ENCODE measurements around the gene ERVH48-1. TPM values are rescaled to one million over a fixed set of nuclear protein-coding genes. Genes with fewer than 3 reads are reported as not detected.

The ERVH48-1 gene
- total RNA-seq, result under 1 TPM in 1 of 2 donors, not detected in 1; 0.05 TPM

- Histone ChIP-seq H3K9me3 (no peaks in the 10 kb centered on the region), H3K36me3 (no peaks in the 10 kb centered on the region), H3K4me1 (replicated peaks) (no peaks in the 10 kb centered on the region), H3K4me3 (no peak within 1 kb of the TSS), H3K27me3 (replicated peaks; ENCODE audit: insufficient read depth) (no peaks in the 10 kb centered on the region), H3K27ac (no peak within 1 kb of the TSS)
- DNase-seq (ENCODE audit: low spot score), result no peak
- WGBS, result 84% methylated on average over 28 of the region's 29 CpGs
- intact Hi-C loops (cut with DNase I), result no loop called here
- TF ChIP-seq CTCF (IDR thresholded peaks at IDR 0.05) (no peak), POLR2A (IDR thresholded peaks at IDR 0.05) (no peak), POLR2AphosphoS5 (IDR thresholded peaks at IDR 0.05) (no peak)
Observed at GRCh38 chr21:42925114-42925926, at the start of gene ERVH48-1. Gene ERVH48-1 (minus strand): TSS chr21:42925630. CDS start chr21:42919006, 6,624 bp downstream.

GRCh38 chr21:42973991-42974831 lies 48.8 kb upstream of the ERVH48-1 start, which contains the start of gene PKNOX1:
Gene PKNOX1 (plus strand): TSS chr21:42974562. CDS start chr21:43004382, 29,820 bp downstream.
- no peaks in the 10 kb centered on the region for H3K27me3 ChIP-seq (replicated peaks; ENCODE audit: insufficient read depth)
- H3K9me3 ChIP-seq, result no peaks in the 10 kb centered on the region
- intact Hi-C loops (cut with DNase I), result loop anchor here (1.0 kb wide), 1 partner anchor 23 kb away; no protein-coding TSS in a partner anchor
- TF ChIP-seq CTCF (IDR thresholded peaks at IDR 0.05) (peak in 1 of 4 experiments; percentile 10), POLR2AphosphoS5 (IDR thresholded peaks at IDR 0.05) (peak; percentile 85), POLR2A (IDR thresholded peaks at IDR 0.05) (peak; percentile 65)
- DNase-seq (ENCODE audit: low spot score), result peak; percentile 99
- H3K27ac ChIP-seq, result peak within 1 kb of the TSS; percentile 98 to 100
- no peaks in the 10 kb centered on the region for H3K4me1 ChIP-seq (replicated peaks)
- no peaks in the 10 kb centered on the region for H3K36me3 ChIP-seq
- WGBS, result under 1% methylated on average over 85 of the region's 106 CpGs
- peak within 1 kb of the TSS; percentile 75 to 88 for H3K4me3 ChIP-seq

- Histone ChIP-seq H3K27me3 (replicated peaks; ENCODE audit: insufficient read depth) (no peaks in the 10 kb centered on the region), H3K27ac (peak overlapping the region; percentile 73 to 100), H3K4me3 (peak overlapping the region; percentile 28 to 88), H3K4me1 (replicated peaks) (no peaks in the 10 kb centered on the region), H3K9me3 (no peaks in the 10 kb centered on the region), H3K36me3 (no peaks in the 10 kb centered on the region)
- intact Hi-C loops (cut with DNase I), result no loop called here
- DNase-seq (ENCODE audit: low spot score), result peak; percentile 16
- WGBS, result 64% methylated on average over 19 of the region's 19 CpGs
- TF ChIP-seq POLR2A (IDR thresholded peaks at IDR 0.05) (no peak), CTCF (IDR thresholded peaks at IDR 0.05) (peak in 2 of 4 experiments; percentile 36 to 43), POLR2AphosphoS5 (IDR thresholded peaks at IDR 0.05) (no peak)
Observed at GRCh38 chr21:42973309-42973990, 48.0 kb upstream of the ERVH48-1 start.

- Histone ChIP-seq H3K4me3 (no peak overlapping the region), H3K4me1 (replicated peaks) (no peaks in the 10 kb centered on the region), H3K36me3 (no peaks in the 10 kb centered on the region), H3K27ac (no peak overlapping the region), H3K27me3 (replicated peaks; ENCODE audit: insufficient read depth) (no peaks in the 10 kb centered on the region), H3K9me3 (no peaks in the 10 kb centered on the region)
- 50% methylated on average over 3 of the region's 3 CpGs for WGBS
- TF ChIP-seq POLR2A (IDR thresholded peaks at IDR 0.05), result no peak
- no peak for TF ChIP-seq CTCF (IDR thresholded peaks at IDR 0.05)
- no peak for TF ChIP-seq POLR2AphosphoS5 (IDR thresholded peaks at IDR 0.05)
- no peak for DNase-seq (ENCODE audit: low spot score)
- intact Hi-C loops (cut with DNase I), result no loop called here
Observed at GRCh38 chr21:42971897-42972275, 46.5 kb upstream of the ERVH48-1 start.
